PFSK-1 (cell line): Measurements from ENCODE around the gene FAM184B.

ENCODE experiments used
- FOXP2 ChIP-seq: optimal IDR thresholded peaks from 2 replicates; pipeline ENCODE3; 2011; ENCODE audit warnings: borderline replicate concordance, control low read depth, inconsistent platforms; ENCODE audit not compliant: insufficient read depth; ENCODE audit errors: extremely low read length, extremely low read depth
- POLR2AphosphoS5 ChIP-seq: IDR thresholded peaks from 2 replicates; pipeline ENCODE4 v1.6.1; 2012; ENCODE audit warnings: low read depth, mild to moderate bottlenecking, control low read depth, low read length, moderate library complexity
- REST ChIP-seq, 2 experiments: IDR thresholded peaks; 2 replicates each; pipeline versions ENCODE4 v1.6.1 to v1.8.0; 2011 to 2012; ENCODE audit warnings: low read depth in 2 of 2, low read length in 2 of 2, control low read depth in 1 of 2, inconsistent platforms in 1 of 2, mild to moderate bottlenecking in 1 of 2, moderate library complexity in 1 of 2; ENCODE audit not compliant: insufficient read depth in 1 of 2
- SIN3A ChIP-seq: IDR thresholded peaks from 2 replicates; pipeline ENCODE4 v1.6.1; 2012; ENCODE audit warnings: mild to moderate bottlenecking, low read length, moderate library complexity, borderline replicate concordance; ENCODE audit not compliant: insufficient read depth
- TAF1 ChIP-seq: IDR thresholded peaks from 2 replicates; pipeline ENCODE4 v1.6.1; 2012; ENCODE audit warnings: low read length, control low read depth, borderline replicate concordance; ENCODE audit not compliant: insufficient read depth

The FAM184B gene

DNA sequence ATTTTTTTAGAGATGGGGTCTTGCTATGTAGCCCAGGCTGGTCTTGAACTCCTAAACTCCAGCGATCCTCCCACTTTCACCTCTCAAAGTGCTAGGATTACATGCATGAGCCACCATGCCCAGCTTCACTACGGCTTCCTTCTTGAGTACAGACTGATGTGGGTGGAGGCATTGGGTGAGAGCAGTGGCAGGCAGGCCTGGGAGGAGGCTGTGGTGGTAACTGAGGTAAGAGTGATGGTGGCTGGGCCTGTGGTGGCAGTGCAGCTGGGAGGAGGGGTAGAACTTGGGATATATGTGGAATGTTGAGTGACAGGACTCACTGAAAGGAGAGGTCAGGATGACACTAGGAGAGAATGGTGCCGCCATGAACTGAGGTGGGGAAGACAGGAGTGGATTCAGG lies 86.1 kb downstream of the FAM184B start:
- TF ChIP-seq FOXP2 (no peak), POLR2AphosphoS5 (no peak), TAF1 (no peak), REST (IDR thresholded peaks at IDR 0.05; ENCODE audit: insufficient read depth in 1 of 2, low read depth in 2 of 2, low read length in 2 of 2) (no peak), SIN3A (no peak)

DNA sequence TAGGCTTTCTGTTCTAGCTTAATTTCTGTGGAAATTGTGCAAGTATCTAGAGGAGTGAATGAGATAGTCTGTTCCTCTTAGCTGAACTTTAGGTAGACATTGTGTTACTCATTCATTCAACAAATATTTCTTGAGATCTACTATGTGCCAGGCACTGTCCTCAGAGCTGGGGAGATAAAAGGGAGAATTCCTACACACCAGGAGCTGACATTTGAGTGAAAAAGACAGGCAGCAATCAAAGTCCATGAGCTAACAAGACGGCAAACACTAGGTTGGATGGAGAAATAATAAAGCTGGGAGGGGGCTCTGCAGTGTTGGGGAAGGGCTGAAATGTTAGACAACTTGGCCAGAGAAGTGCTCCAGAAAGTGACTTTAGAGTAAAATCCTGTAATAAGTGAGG lies 86.9 kb downstream of the FAM184B start:
- TF ChIP-seq REST (IDR thresholded peaks at IDR 0.05; ENCODE audit: insufficient read depth in 1 of 2, low read depth in 2 of 2, low read length in 2 of 2), result no peak
- TF ChIP-seq FOXP2, result no peak
- no peak for TF ChIP-seq SIN3A
- no peak for TF ChIP-seq TAF1
- no peak for TF ChIP-seq POLR2AphosphoS5

DNA sequence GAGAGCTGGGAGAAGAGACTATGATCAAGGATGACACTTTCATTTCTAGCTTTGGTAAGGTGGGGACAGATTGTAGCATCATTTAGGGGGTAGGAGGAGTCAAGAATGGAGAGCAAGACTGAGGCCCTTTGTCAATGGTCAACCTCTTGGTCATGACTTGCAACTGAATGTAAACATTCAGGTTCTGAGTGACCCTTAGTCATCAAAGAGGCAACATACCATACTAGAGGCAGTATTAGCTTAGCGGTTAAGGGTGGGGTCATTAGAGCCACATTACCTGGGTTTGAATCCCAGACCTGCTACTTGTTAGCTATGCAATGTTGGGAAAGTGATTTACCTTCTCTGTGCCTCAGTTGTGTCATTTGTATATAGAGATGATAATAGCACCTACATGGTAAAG lies 90.5 kb downstream of the FAM184B start:
- no peak for TF ChIP-seq FOXP2
- TF ChIP-seq SIN3A, result no peak
- no peak for TF ChIP-seq POLR2AphosphoS5
- no peak for TF ChIP-seq REST (IDR thresholded peaks at IDR 0.05; ENCODE audit: insufficient read depth in 1 of 2, low read depth in 2 of 2, low read length in 2 of 2)
- TF ChIP-seq TAF1, result no peak

GRCh38 chr4:17690135-17690534 lies 91.3 kb downstream of the FAM184B start:
- TF ChIP-seq TAF1 (no peak), POLR2AphosphoS5 (no peak), SIN3A (no peak), REST (IDR thresholded peaks at IDR 0.05; ENCODE audit: insufficient read depth in 1 of 2, low read depth in 2 of 2, low read length in 2 of 2) (no peak), FOXP2 (no peak)

DNA sequence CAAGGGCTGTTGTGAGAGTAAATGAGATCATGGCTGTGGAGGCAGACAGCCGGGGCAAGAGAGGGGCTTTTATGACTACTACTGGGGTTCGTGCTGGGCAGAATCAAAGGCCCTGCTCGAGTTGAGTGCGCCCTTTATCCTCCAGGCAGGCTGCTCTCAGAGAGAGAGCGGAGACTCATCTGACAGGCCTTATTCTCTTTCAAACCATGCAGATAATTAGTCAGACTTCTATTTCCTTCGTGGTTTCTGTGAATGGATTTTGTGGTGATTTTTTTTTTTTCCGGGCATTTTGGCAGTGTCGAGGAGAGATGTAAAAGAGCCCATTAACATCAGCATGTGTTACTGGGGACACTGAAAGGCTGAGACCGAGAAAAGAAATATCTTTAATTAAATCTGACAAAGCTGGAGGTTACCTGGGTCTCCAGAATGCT lies 93.4 kb downstream of the FAM184B start:
- no peak for TF ChIP-seq REST (IDR thresholded peaks at IDR 0.05; ENCODE audit: insufficient read depth in 1 of 2, low read depth in 2 of 2, low read length in 2 of 2)
- no peak for TF ChIP-seq TAF1
- no peak for TF ChIP-seq FOXP2
- TF ChIP-seq POLR2AphosphoS5, result no peak
- TF ChIP-seq SIN3A, result no peak
